HG03103 (cell line): ENCODE results near the gene SAMD14.

Experiments
- ATAC-seq: cut with Tn5 transposase; IDR thresholded peaks from one replicate; pipeline ENCODE4 v1.9.1; 2021; ENCODE audit warnings: low read depth; ENCODE audit not compliant: unreplicated experiment

The SAMD14 gene

DNA sequence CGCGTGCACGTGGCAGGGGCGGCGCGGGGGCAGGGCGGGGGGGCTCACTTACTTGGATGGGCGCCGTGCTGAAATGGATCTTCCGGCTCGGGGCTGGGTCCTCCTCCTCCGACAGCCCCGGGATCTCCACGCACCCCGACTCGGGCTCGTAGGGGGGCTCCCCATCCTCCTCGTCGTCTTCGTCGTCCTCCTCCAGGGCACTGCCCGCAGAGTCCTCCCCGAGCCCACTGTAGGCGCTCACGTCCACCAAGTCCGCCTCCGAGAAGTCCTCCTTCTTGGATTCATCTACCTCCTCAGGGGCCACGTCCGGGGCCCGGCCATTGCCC, 19.1 kb upstream of the SAMD14 start:
- no peak for ATAC-seq

- no peak for ATAC-seq
Observed at GRCh38 chr17:50148226-50149090, 18.5 kb upstream of the SAMD14 start.

DNA sequence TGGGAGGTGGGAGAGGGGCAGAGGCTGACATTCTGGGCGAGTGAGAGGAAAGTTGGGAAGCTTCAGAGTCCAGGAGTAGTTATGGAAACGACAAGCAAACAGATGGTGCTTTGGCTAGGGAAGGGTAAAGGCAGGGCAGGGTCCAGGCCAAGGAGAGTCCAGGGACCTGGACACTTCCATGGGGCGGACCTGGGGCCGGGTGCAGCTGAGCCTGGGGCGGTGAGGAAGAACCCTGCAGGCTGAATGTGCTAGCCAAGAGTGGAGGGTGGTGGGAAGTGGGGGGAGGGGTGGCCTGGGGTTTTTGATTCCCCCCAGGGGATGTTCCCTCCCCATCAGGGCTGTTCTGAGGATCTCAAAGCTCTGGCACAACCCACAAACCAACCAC, 17.9 kb upstream of the SAMD14 start:
- ATAC-seq = no peak

GRCh38 chr17:50146927-50147665, 17.1 kb upstream of the SAMD14 start:
- ATAC-seq = no peak

- no peak for ATAC-seq
Observed at GRCh38 chr17:50146230-50146926, 16.4 kb upstream of the SAMD14 start.

DNA sequence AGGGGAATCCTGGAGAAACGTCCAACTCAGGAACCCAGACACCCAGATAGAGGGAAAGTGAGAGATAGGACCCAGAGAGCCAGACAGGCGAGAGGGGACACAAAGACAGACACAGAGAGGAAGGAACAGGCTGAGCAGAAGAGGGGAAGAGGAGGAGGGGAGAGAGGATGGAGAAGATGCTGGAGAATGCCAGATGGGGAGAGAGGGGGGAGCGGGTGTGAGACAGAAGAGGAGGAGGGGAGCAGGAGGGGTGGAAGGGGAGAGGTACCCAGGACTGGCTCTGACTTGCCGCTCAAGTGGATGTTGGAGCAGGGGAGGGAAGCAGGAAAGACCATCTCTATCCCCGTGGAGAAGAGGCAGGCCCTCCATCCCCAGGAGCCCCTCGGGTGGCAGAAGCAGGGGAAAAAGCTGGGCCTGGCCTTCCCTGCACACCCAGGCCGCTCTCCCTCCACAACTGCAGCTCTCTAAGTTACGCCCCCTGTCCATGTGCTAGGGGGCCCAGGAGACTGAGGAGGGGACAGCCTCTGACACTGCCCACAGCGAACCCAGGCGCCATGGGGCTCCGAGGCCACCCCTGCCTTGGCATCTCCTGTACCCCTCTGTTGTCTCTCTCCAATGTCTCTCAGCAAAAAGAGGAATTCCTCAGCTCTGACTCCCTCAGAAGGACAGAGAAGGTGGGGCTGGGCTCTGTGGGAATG, 15.7 kb upstream of the SAMD14 start:
- no peak for ATAC-seq

- ATAC-seq = no peak
Observed at GRCh38 chr17:50144845-50145531, 15.0 kb upstream of the SAMD14 start.

- no peak for ATAC-seq
Observed at GRCh38 chr17:50144355-50144754, 14.4 kb upstream of the SAMD14 start.

DNA sequence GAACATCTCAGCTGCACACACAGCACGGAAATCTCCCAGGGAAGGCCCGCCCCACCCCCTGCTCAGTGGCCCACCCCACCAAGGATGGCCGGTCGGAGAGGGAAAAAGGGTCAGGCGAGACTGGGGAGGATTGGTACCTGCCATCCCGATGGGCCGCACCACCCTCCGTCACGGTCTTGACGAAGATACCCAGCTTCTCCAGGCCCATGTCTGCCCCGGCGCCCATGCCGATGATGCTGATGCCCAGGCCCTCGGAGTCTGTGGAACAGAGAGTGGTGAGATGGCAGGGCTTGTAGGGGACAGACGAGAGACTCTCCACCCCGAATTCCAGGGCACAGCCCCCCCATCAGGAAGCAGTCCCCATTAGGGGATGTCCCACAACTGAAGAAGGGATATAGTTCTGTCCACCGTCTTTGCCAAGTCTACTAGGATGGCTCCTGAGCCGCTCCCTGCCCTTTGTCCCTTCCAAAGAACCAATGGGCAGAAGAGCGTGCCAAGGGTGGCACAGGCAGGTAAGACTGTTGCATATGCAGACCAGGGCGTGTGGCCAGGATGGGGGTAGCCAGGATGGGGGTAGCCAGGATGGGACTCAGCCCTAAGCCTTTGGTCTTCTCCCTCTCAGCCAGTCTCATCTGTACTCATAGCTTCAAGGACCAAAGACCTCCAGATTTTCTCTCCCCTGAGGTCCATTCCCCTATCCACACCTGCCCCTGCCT, 13.7 kb upstream of the SAMD14 start:
- no peak for ATAC-seq

- ATAC-seq = no peak
Observed at GRCh38 chr17:50141745-50142110, 11.8 kb upstream of the SAMD14 start.

- ATAC-seq = no peak
Observed at GRCh38 chr17:50141026-50141744, 11.2 kb upstream of the SAMD14 start.

DNA sequence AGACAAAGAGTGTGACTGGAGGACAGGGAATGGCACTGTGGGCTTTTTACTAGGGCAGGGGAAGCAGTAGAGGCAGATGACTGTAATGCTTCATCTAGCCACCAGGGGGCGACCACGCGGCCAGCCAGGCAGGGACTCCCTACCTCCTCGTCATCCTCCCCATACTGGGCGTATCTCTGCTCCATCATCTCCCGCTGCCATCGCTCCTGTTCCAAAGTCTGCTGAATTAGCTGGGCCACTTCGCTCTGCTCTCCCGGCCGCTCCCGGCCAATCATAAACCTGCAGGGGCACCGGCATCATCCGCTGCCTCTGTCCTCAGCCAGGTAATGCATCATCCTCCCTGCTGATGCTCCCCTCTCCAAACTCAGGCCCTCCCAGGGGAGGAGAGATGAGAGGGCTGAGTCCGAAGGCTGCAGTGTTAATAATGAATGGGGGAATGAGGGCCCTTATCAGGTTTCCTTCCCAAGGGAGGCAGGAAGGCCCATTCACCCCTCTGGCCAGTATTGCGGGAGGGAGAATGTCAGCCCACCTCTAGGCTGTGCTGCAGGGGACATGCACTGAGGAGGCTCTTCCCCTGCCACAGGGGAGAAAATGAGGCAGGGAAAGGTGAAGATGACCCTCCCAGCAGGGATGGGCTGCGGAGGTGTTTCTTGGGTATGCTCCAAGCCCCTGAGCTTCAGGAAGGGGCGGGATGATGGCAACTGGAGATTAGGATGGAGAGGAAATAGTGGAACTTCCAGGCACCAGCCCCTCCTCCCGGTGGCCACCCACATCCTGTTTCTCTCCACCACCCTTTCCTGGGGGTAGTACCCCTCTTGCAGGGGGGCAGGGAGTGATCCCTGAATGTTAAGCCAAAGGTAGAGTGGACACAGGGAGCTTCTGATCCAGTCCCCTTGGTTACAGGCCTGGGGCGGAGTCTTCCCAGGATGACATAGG, 10.3 kb upstream of the SAMD14 start:
- ATAC-seq = no peak

DNA sequence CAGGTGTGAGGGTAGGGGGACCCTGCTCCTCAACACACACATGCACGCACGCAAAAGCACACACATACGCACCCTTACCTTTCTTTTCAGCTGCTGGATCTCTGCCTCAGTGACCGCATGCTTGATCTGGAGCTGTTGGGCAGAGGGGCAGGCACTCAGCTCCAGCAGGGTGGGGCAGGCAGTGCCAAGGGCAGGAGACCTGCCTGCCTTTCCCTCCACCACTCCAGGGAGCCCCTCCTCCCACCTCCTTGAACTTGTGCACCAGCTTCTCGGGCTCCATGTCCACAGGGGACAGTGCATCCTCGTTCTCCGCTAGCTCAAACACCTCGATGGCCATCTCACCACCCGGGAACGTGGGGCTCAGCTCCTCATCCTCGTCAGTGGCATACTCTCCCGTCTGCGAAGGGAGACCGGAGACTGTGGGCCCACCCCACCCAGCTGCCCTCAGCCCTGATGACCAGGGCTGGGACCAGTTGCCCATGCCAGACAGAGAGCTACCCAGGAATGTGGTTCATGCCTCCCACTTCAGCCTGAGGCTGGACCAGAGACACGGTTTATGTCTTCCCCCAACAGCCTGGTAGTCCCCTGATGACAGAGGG, 9.3 kb upstream of the SAMD14 start:
- ATAC-seq = no peak

DNA sequence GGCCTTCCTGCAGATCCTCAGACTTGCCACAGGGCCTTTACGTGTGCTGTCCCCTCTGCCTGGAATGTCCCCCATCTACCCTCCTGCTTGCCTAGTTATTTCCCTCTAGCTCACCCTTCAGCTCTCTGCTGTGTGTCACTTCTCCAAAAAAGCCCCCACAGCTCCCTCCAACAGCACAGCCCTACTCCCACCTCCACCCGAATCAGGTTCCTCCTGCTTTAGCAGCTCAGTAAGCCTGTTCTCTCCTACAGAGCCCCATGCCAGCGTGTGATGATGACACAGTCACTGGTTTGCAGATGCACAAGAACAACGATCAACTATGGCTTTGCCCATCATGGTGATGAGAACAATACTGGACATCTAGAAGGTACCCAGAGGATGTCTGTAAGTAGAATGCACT, 7.1 kb upstream of the SAMD14 start:
- ATAC-seq = no peak

DNA sequence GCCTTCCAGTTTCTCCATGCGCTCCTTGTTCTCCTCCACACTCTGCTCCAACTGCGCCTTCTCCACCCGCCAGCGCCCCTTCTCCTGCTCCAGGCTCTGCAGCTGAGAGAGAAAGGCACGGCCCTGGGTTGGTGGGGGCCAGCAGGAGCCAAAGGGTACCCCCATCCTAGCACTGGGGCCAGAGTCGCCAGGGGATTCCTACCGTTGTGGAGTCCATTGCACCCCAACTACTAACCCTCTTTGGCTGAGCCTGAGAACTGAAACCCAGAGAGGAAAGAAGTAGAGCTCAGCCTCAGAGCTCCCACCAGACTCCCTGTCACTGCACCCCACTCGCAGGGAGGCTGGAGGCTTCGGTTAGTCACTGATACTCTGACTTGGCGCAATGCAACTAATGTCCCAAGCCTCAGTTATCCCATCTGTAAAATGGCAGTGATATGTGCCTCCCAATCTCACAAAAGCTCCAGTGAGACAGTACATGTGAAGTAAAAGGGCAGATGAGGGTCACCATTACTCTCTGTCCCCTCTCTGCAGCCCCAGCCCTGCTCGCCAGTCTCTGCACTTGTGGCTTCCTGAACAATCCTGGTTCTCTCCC, 6.2 kb upstream of the SAMD14 start:
- no peak for ATAC-seq

- ATAC-seq = no peak
Observed at GRCh38 chr17:50135316-50136095, 5.5 kb upstream of the SAMD14 start.
